AG04450 (cell line): ENCODE results near the gene GFOD1. TPM values are rescaled to one million over a fixed set of nuclear protein-coding genes. Genes with fewer than 3 reads are reported as not detected.

Experiments used
- CTCF ChIA-PET: fragments of 300-600, 350-600 bp; formaldehyde crosslinking; extraction: SDS; loops from one replicate; lab custom pipeline; 2022; ENCODE audit warnings: antibody characterized with exemption, inconsistent platforms; lab: Charles Lee
- POLR2A ChIA-PET: fragments of 350-600 bp; formaldehyde crosslinking; extraction: SDS; loops from one replicate; lab custom pipeline; 2021; ENCODE audit warnings: antibody characterized with exemption, inconsistent platforms; lab: Yijun Ruan, JAX
- DNase-seq: peaks from one replicate; pipeline ENCODE4 v3.0.0-alpha.2; 2011; ENCODE audit warnings: low read depth, low spot score
- H3K27ac ChIP-seq: one replicate; pipeline ENCODE4 v1.5.1; 2012; ENCODE audit warnings: low read depth, low read length, control low read depth
- H3K27me3 ChIP-seq: one replicate; pipeline ENCODE4 v1.6.0; 2012; ENCODE audit warnings: low read length; ENCODE audit not compliant: control insufficient read depth, insufficient read depth
- H3K4me3 ChIP-seq: 2 replicates; pipeline ENCODE4 v1.5.1; 2011; ENCODE audit warnings: mild to moderate bottlenecking, low read depth, low read length, control low read depth
- H3K9me3 ChIP-seq: 2 replicates; pipeline ENCODE4 v1.5.1; 2012; ENCODE audit warnings: low read length; ENCODE audit not compliant: control insufficient read depth, insufficient read depth
- polyA plus RNA-seq: library from polyadenylated mRNA; depleted of rRNA; stranded (reverse); fragments of >200 nt; gene quantifications from 2 replicates; pipeline ENCODE4 v1.2.3, GENCODE V29; 2011; rRNA removed
- TF ChIP-seq, protein P1 (sequence below): IDR thresholded peaks from 2 replicates; pipeline ENCODE4 v1.5.1; 2011; ENCODE audit warnings: low read depth, low read length, control low read depth, inconsistent platforms

GFOD1 gene
- polyA plus RNA-seq, 1 experiment, result 3.0 TPM

DNA sequence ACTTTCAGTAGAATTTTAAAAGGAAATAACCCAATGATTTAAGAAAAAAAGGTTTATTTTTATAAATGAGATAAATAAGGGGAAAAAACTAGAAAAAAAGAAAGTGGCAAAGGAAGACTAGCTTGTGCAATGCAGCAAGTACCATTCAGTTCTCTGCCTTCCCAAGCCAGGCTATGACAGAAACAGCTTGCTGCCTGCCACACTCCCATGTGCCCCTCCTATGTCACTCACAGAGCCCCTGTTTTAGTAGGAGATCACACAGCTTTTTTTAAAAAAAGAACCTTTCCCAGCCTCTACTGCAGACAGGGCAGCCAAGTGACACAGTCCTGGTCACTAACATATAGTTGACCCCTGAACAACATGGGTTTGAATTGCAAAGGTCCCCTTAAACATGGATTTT, 172.6 kb downstream of the GFOD1 start:
- POLR2A ChIA-PET, result no interaction called here

DNA sequence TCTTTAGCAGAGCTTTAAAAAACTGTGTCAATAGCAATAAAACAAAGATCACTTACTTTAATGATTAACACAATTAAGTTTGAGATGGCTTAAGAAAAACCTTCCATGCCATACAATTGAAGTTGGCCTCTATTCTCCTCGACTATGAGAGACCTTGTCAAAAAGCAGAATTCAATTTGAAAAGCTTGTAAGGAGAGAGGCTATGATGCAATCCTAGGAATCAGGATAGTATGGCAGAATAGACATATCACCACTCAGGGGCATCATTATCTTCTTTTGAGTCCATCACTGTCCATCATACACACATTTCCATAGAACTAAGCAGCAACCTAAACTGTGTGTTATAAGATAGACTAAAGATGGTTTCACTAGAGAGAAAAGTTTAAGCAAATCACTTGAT, 176.2 kb downstream of the GFOD1 start:
- TF ChIP-seq, protein P1, sequence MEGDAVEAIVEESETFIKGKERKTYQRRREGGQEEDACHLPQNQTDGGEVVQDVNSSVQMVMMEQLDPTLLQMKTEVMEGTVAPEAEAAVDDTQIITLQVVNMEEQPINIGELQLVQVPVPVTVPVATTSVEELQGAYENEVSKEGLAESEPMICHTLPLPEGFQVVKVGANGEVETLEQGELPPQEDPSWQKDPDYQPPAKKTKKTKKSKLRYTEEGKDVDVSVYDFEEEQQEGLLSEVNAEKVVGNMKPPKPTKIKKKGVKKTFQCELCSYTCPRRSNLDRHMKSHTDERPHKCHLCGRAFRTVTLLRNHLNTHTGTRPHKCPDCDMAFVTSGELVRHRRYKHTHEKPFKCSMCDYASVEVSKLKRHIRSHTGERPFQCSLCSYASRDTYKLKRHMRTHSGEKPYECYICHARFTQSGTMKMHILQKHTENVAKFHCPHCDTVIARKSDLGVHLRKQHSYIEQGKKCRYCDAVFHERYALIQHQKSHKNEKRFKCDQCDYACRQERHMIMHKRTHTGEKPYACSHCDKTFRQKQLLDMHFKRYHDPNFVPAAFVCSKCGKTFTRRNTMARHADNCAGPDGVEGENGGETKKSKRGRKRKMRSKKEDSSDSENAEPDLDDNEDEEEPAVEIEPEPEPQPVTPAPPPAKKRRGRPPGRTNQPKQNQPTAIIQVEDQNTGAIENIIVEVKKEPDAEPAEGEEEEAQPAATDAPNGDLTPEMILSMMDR, result no peak
- Histone ChIP-seq H3K27ac (no peak overlapping the region), H3K4me3 (no peak overlapping the region), H3K9me3 (no peaks in the 10 kb centered on the region), H3K27me3 (no peaks in the 10 kb centered on the region)
- ChIA-PET POLR2A (no interaction called here), CTCF (interaction anchor here (1.4 to 1.8 kb wide), 2 partner anchors 21 to 116 kb away, joined by 3 to 8 read pairs; no protein-coding TSS in a partner anchor)
- DNase-seq, result no peak

More for the DNA sequence above, 172.6 kb downstream of the GFOD1 start:
- no peak for DNase-seq
- Histone ChIP-seq H3K27me3 (no peaks in the 10 kb centered on the region), H3K9me3 (no peaks in the 10 kb centered on the region), H3K27ac (no peak overlapping the region), H3K4me3 (no peak overlapping the region)
- TF ChIP-seq, protein P1, result no peak
- CTCF ChIA-PET, result interaction anchor here (1.1 to 1.4 kb wide), 3 partner anchors 17 to 260 kb away, joined by 3 to 5 read pairs (median 4); no protein-coding TSS in a partner anchor

DNA sequence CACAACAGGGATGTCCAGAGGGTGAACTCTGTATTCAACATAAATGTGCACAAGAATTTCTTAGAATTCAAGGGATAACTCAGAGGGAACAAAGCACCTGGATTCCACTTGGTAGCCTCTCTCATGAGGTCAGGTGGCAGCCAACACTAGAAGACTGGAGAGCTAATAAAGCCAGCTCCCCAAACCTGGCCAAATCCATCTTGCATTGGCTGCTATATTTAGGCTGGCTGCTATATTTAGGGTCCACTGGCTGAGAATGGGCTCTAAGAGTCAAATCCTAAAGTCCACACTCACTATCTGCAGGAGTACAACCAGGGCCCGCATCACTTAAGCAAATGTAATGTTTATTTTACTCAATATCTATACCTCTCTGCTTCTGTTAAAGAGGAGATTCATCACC, 179.1 kb downstream of the GFOD1 start:
- H3K27me3 ChIP-seq, result no peaks in the 10 kb centered on the region
- no peak for DNase-seq
- CTCF ChIA-PET, result no interaction called here
- no peak overlapping the region for H3K4me3 ChIP-seq
- TF ChIP-seq, protein P1, result no peak
- POLR2A ChIA-PET, result no interaction called here
- H3K27ac ChIP-seq, result no peak overlapping the region
- no peaks in the 10 kb centered on the region for H3K9me3 ChIP-seq

Other genes with a start within 250 kb of the GFOD1 start
- 37.6 and 38.6 TPM in 2 replicates for gene TBC1D7, start 159.1 kb downstream of the GFOD1 start, polyA plus RNA-seq
- gene SIRT5, start 87.0 kb upstream of the GFOD1 start, polyA plus RNA-seq, result 5.3 and 5.4 TPM in 2 replicates
- gene NOL7, start 127.7 kb upstream of the GFOD1 start, polyA plus RNA-seq, result 31.3 and 46.6 TPM in 2 replicates
- gene RANBP9, start 224.2 kb upstream of the GFOD1 start, polyA plus RNA-seq, result 37.7 and 38.2 TPM in 2 replicates